IMR-90 (cell line): Measurements from ENCODE around the gene GCH1. TPM values are rescaled to one million over a fixed set of nuclear protein-coding genes. Genes with fewer than 3 reads are reported as not detected.

Experiments used
- ATAC-seq: fragments of 200-7000 bp; cut with Tn5 transposase; 2 replicates; pipeline ENCODE4 v1.9.1; 2020; ENCODE audit warnings: low read depth, mild to moderate bottlenecking, moderate library complexity
- BruUV-seq: library from RNA; stranded (reverse); fragments of 400-500 nt; replicated peaks from 2 replicates; lab custom pipeline; 2021; lab: Mats Ljungman, UMichigan
- CTCF ChIA-PET: fragments of 300-600 bp; formaldehyde crosslinking; extraction: SDS; loops from one replicate; lab custom pipeline; 2021; ENCODE audit warnings: antibody characterized with exemption; lab: Yijun Ruan, JAX
- POLR2A ChIA-PET: fragments of 300-600 bp; sonication (Branson Sonifier 250); formaldehyde crosslinking; loops from one replicate; lab custom pipeline; 2022; ENCODE audit warnings: antibody characterized with exemption; ENCODE audit not compliant: unreplicated experiment; lab: Charles Lee
- DNase-seq: peaks from one replicate; pipeline ENCODE4 v3.0.0; 2013
- H2AFZ ChIP-seq: replicated peaks from 2 replicates; pipeline ENCODE3; 2013; ENCODE audit warnings: low read length, mild to moderate bottlenecking; ENCODE audit not compliant: poor library complexity
- H2AK5ac ChIP-seq: 2 replicates; pipeline ENCODE4 v1.6.1; 2013; ENCODE audit warnings: low read depth, low read length, inconsistent platforms
- H2AK9ac ChIP-seq: replicated peaks from 2 replicates; pipeline ENCODE3; 2013; ENCODE audit warnings: mild to moderate bottlenecking, low read depth, low read length, moderate library complexity; ENCODE audit not compliant: poor library complexity
- H2BK120ac ChIP-seq: 2 replicates; pipeline ENCODE4 v1.6.1; 2013; ENCODE audit warnings: low read depth, low read length, inconsistent platforms
- H2BK15ac ChIP-seq: 3 replicates; pipeline ENCODE4 v1.6.1; 2013; ENCODE audit warnings: low read depth, low read length, inconsistent platforms
- H2BK20ac ChIP-seq: 2 replicates; pipeline ENCODE4 v1.6.1; 2013; ENCODE audit warnings: low read depth, mild to moderate bottlenecking, inconsistent platforms, low read length, moderate library complexity
- H2BK5ac ChIP-seq: 2 replicates; pipeline ENCODE4 v1.6.1; 2013; ENCODE audit warnings: mild to moderate bottlenecking, low read depth, low read length, inconsistent platforms; ENCODE audit not compliant: poor library complexity, severe bottlenecking
- H3K14ac ChIP-seq: replicated peaks from 2 replicates; pipeline ENCODE4 v1.6.1; 2013; ENCODE audit warnings: low read depth, low read length, inconsistent platforms
- H3K18ac ChIP-seq: 2 replicates; pipeline ENCODE4 v1.6.1; 2013; ENCODE audit warnings: low read depth, low read length, control low read depth
- H3K23ac ChIP-seq: 2 replicates; pipeline ENCODE4 v1.6.1; 2013; ENCODE audit warnings: low read depth, low read length, inconsistent platforms
- H3K27ac ChIP-seq: 2 replicates; pipeline ENCODE4 v1.5.1; 2013; ENCODE audit warnings: mild to moderate bottlenecking, control low read depth, low read length; ENCODE audit not compliant: insufficient read depth
- H3K27me3 ChIP-seq: 2 replicates; pipeline ENCODE4 v1.6.1; 2013; ENCODE audit warnings: low read length; ENCODE audit not compliant: control insufficient read depth, insufficient read depth
- H3K36me3 ChIP-seq: 2 replicates; pipeline ENCODE4 v1.6.1; 2013; ENCODE audit warnings: low read length, mixed read lengths; ENCODE audit not compliant: control insufficient read depth, insufficient read depth
- H3K4ac ChIP-seq: 2 replicates; pipeline ENCODE4 v1.6.1; 2013; ENCODE audit warnings: low read depth, low read length, inconsistent platforms
- H3K4me1 ChIP-seq: 2 replicates; pipeline ENCODE4 v1.6.1; 2013; ENCODE audit warnings: low read length, mixed read lengths; ENCODE audit not compliant: control insufficient read depth, insufficient read depth
- H3K4me2 ChIP-seq: 2 replicates; pipeline ENCODE4 v1.6.1; 2013; ENCODE audit warnings: low read depth, mild to moderate bottlenecking, control low read depth, low read length, moderate library complexity
- H3K4me3 ChIP-seq: 2 replicates; pipeline ENCODE4 v1.5.1; 2013; ENCODE audit warnings: low read depth, mild to moderate bottlenecking, control low read depth, low read length, moderate library complexity; ENCODE audit not compliant: insufficient read depth
- H3K56ac ChIP-seq: 2 replicates; pipeline ENCODE4 v1.6.1; 2013; ENCODE audit warnings: low read length, inconsistent platforms; ENCODE audit not compliant: insufficient read depth; ENCODE audit errors: extremely low read depth
- H3K79me1 ChIP-seq, 2 experiments: 2 replicates each; pipeline ENCODE4 v1.6.1; 2013; ENCODE audit warnings: low read length in 2 of 2, inconsistent platforms in 1 of 2, low read depth in 1 of 2
- H3K9ac ChIP-seq: 2 replicates; pipeline ENCODE4 v1.6.1; 2013; ENCODE audit warnings: low read depth, low read length, control low read depth
- H3K9me1 ChIP-seq: 2 replicates; pipeline ENCODE4 v1.6.1; 2013; ENCODE audit warnings: low read length, inconsistent platforms; ENCODE audit not compliant: insufficient read depth
- H3K9me3 ChIP-seq: 2 replicates; pipeline ENCODE4 v1.6.1; 2013; ENCODE audit warnings: low read length; ENCODE audit not compliant: control insufficient read depth, insufficient read depth
- H4K20me1 ChIP-seq: 2 replicates; pipeline ENCODE4 v1.6.1; 2013; ENCODE audit warnings: low read length, inconsistent platforms; ENCODE audit not compliant: insufficient read depth
- H4K5ac ChIP-seq: 2 replicates; pipeline ENCODE4 v1.6.1; 2013; ENCODE audit warnings: mild to moderate bottlenecking, low read depth, low read length, control low read depth
- H4K8ac ChIP-seq, 2 experiments: 2 replicates each; pipeline ENCODE4 v1.6.1; 2013; ENCODE audit warnings: low read depth in 2 of 2, low read length in 2 of 2, control low read depth in 1 of 2, inconsistent platforms in 1 of 2
- H4K91ac ChIP-seq: 2 replicates; pipeline ENCODE4 v1.6.1; 2013; ENCODE audit warnings: low read depth, low read length, inconsistent platforms; ENCODE audit not compliant: insufficient read depth
- BHLHE40 ChIP-seq: fragments of 150-350 bp; IDR thresholded peaks from 2 replicates; pipeline ENCODE4 v1.6.1; 2016; ENCODE audit warnings: mild to moderate bottlenecking, low read depth, low read length
- CEBPB ChIP-seq: IDR thresholded peaks from 2 replicates; pipeline ENCODE4 v1.6.1; 2012; ENCODE audit warnings: low read depth, low read length, improper control_type of control experiment
- FOS ChIP-seq: fragments of 150-350 bp; IDR thresholded peaks from 2 replicates; pipeline ENCODE4 v1.6.1; 2016; ENCODE audit warnings: low read depth, low read length
- MAFK ChIP-seq: IDR thresholded peaks from 2 replicates; pipeline ENCODE4 v1.6.1; 2012; ENCODE audit warnings: low read depth, low read length, improper control_type of control experiment
- MAZ ChIP-seq: IDR thresholded peaks from 2 replicates; pipeline ENCODE4 v1.6.1; 2012; ENCODE audit warnings: low read depth, mild to moderate bottlenecking, low read length, improper control_type of control experiment, moderate library complexity, borderline replicate concordance
- POLR2A ChIP-seq: IDR thresholded peaks from 2 replicates; pipeline ENCODE4 v1.6.1; 2012; ENCODE audit warnings: mild to moderate bottlenecking, low read depth, low read length
- RAD21 ChIP-seq: IDR thresholded peaks from 2 replicates; pipeline ENCODE4 v1.6.1; 2012; ENCODE audit warnings: low read length, improper control_type of control experiment
- RCOR1 ChIP-seq: IDR thresholded peaks from 2 replicates; pipeline ENCODE4 v1.6.1; 2012; ENCODE audit warnings: mild to moderate bottlenecking, low read length, improper control_type of control experiment; ENCODE audit not compliant: insufficient replicate concordance
- RFX5 ChIP-seq: IDR thresholded peaks from 2 replicates; pipeline ENCODE4 v1.8.0; 2012; ENCODE audit warnings: low read depth, mild to moderate bottlenecking, low read length, moderate library complexity
- SMC3 ChIP-seq: fragments of 150-350 bp; IDR thresholded peaks from 2 replicates; pipeline ENCODE4 v1.6.1; 2016; ENCODE audit warnings: low read depth, mild to moderate bottlenecking, antibody characterized with exemption, low read length, moderate library complexity
- WGBS, 2 experiments: methylation state at CpG; one replicate each; pipeline versions ENCODE4 v1.1.5 to v1.1.7; 2013; ENCODE audit warnings: missing lambda C conversion rate in 2 of 2; ENCODE audit not compliant: insufficient read length in 1 of 2; ENCODE audit errors: extremely low coverage in 2 of 2; 5-methylcytosine and 5-hydroxymethylcytosine counted together
- dilution Hi-C: fragments of 300-500 bp; cut with HindIII; formaldehyde crosslinking; loops from one replicate; pipeline ENCODE4 v1.14.3; 2018; ENCODE audit warnings: low sequenced_read_pairs; ENCODE audit not compliant: unreplicated experiment
- in situ Hi-C: fragments of 300-500 bp; cut with MboI; formaldehyde crosslinking; loops from 3 replicates; pipeline ENCODE4 v1.14.3; 2019; ENCODE audit warnings: low sequenced_read_pairs, inconsistent platforms, mixed read lengths
- intact Hi-C: fragments of 100-400 bp; cut with micrococcal nuclease; formaldehyde crosslinking; loops from 2 replicates; pipeline ENCODE4 v1.10.0; 2022
- polyA plus RNA-seq, 3 experiments: library from polyadenylated mRNA; depleted of rRNA; stranded (reverse); fragments of >200 nt; gene quantifications; 2 replicates each; pipeline ENCODE4 v1.2.3, GENCODE V29; 2012; ENCODE audit warnings: low replicate concordance in 1 of 3
- total RNA-seq: library from RNA; depleted of rRNA; stranded (reverse); fragments of >200 nt; gene quantifications from 2 replicates; pipeline ENCODE4 v1.2.3, GENCODE V29; 2012
- TF ChIP-seq, protein P1 (sequence below): conservative IDR thresholded peaks from 2 replicates; pipeline ENCODE4 v1.5.1; 2012; ENCODE audit warnings: mild to moderate bottlenecking, low read depth, low read length, improper control_type of control experiment
- TF ChIP-seq, protein P2 (sequence below): fragments of 150-350 bp; IDR thresholded peaks from 2 replicates; pipeline ENCODE4 v1.6.1; 2016; ENCODE audit warnings: low read depth, mild to moderate bottlenecking, low read length, moderate library complexity, borderline replicate concordance
- TF ChIP-seq, protein P3 (sequence below): fragments of 150-350 bp; IDR thresholded peaks from 2 replicates; pipeline ENCODE4 v1.6.1; 2017; ENCODE audit warnings: mild to moderate bottlenecking, antibody characterized with exemption, low read length, low read depth

Gene GCH1
- total and polyA plus RNA-seq, 2 of the 4 experiments (the other 2 are of a cell fraction), result 0.54 to 0.74 TPM

DNA sequence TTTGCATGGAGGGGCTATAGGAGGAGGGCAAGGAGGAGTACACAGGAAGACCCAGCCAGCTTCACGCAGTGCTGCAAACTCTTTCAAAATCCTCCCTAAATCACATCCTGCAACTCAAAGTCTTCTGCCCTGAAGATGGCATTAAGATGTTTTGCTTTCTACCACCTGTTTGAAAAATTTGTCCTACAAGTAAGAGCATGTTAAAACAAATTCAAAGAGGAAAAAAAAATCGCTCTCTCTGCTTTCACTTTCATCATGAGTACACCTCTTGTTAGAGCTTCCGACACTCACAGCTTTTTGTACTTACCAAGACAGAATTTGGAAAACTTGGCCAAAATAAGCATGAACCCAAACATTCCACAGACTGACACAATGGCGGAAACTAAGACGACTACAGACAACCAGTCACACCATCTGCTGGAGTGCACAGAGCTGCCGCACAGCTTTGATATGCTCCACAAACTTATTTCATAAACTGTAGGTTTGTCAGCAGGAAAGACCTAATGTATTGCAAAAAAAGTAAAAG is 21.3 kb downstream of the GCH1 start:
- no peak overlapping the region; the same call in 2 of the 3 replicates for H2BK15ac ChIP-seq
- peak overlapping the region; percentile 66 for H2AFZ ChIP-seq
- peak overlapping the region; percentile 55; the same call in 1 of the 2 replicates for H3K9ac ChIP-seq
- H3K9me1 ChIP-seq, result no peaks in the 10 kb centered on the region
- peak overlapping the region; percentile 37; the same call in 1 of the 2 replicates for H3K27ac ChIP-seq
- no peak overlapping the region for H2BK120ac ChIP-seq
- in situ Hi-C loops, result no loop called here
- no peak overlapping the region for H4K91ac ChIP-seq
- 0% methylated on average over 1 of the region's 6 CpGs; no CpG with 5 or more reads in 1 of the 2 experiments for WGBS, 2 experiments
- no peaks in the 10 kb centered on the region; the same call in 1 of the 2 replicates for H3K27me3 ChIP-seq
- H3K79me1 ChIP-seq, result no peaks in the 10 kb centered on the region
- no peak for TF ChIP-seq MAZ
- TF ChIP-seq RAD21, result no peak
- no peak for TF ChIP-seq POLR2A
- no peak for TF ChIP-seq RCOR1
- TF ChIP-seq SMC3, result no peak
- no peak for TF ChIP-seq MAFK
- TF ChIP-seq, protein P1, sequence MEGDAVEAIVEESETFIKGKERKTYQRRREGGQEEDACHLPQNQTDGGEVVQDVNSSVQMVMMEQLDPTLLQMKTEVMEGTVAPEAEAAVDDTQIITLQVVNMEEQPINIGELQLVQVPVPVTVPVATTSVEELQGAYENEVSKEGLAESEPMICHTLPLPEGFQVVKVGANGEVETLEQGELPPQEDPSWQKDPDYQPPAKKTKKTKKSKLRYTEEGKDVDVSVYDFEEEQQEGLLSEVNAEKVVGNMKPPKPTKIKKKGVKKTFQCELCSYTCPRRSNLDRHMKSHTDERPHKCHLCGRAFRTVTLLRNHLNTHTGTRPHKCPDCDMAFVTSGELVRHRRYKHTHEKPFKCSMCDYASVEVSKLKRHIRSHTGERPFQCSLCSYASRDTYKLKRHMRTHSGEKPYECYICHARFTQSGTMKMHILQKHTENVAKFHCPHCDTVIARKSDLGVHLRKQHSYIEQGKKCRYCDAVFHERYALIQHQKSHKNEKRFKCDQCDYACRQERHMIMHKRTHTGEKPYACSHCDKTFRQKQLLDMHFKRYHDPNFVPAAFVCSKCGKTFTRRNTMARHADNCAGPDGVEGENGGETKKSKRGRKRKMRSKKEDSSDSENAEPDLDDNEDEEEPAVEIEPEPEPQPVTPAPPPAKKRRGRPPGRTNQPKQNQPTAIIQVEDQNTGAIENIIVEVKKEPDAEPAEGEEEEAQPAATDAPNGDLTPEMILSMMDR, result no peak
- no peak for TF ChIP-seq CEBPB
- TF ChIP-seq, protein P2, sequence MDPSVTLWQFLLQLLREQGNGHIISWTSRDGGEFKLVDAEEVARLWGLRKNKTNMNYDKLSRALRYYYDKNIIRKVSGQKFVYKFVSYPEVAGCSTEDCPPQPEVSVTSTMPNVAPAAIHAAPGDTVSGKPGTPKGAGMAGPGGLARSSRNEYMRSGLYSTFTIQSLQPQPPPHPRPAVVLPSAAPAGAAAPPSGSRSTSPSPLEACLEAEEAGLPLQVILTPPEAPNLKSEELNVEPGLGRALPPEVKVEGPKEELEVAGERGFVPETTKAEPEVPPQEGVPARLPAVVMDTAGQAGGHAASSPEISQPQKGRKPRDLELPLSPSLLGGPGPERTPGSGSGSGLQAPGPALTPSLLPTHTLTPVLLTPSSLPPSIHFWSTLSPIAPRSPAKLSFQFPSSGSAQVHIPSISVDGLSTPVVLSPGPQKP, result no peak
- no peak for TF ChIP-seq BHLHE40
- no peak for TF ChIP-seq FOS
- TF ChIP-seq RFX5, result no peak
- TF ChIP-seq, protein P3, sequence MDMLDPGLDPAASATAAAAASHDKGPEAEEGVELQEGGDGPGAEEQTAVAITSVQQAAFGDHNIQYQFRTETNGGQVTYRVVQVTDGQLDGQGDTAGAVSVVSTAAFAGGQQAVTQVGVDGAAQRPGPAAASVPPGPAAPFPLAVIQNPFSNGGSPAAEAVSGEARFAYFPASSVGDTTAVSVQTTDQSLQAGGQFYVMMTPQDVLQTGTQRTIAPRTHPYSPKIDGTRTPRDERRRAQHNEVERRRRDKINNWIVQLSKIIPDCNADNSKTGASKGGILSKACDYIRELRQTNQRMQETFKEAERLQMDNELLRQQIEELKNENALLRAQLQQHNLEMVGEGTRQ, result no peak
- 0 out of 2 replicates have a peak overlapping the region, but pooled peaks have one; percentile 37 for H4K5ac ChIP-seq
- ChIA-PET CTCF (interaction anchor here (0.5 to 1.2 kb wide), 2 partner anchors 13 to 163 kb away, joined by 3 read pairs; no protein-coding TSS in a partner anchor), POLR2A (no interaction called here)
- no peak overlapping the region for H3K56ac ChIP-seq
- ATAC-seq (peak; percentile 86), DNase-seq (peak; percentile 46)
- intact Hi-C loops, result no loop called here
- peak overlapping the region; percentile 48 for H3K4me3 ChIP-seq
- no peaks in the 10 kb centered on the region for H4K20me1 ChIP-seq
- H3K36me3 ChIP-seq, result no peaks in the 10 kb centered on the region
- H3K14ac ChIP-seq, result no peak overlapping the region; the same call in 1 of the 2 replicates
- peak overlapping the region; percentile 85 for H3K4me2 ChIP-seq
- H3K23ac ChIP-seq, result 0 out of 2 replicates have a peak overlapping the region, but pooled peaks have one; percentile 26
- dilution Hi-C loops, result no loop called here
- H3K4me1 ChIP-seq, result no peaks in the 10 kb centered on the region
- no TSS peak for BruUV-seq
- peak overlapping the region; percentile 5; the same call in 1 of the 2 replicates for H3K18ac ChIP-seq
- no peak overlapping the region for H2BK5ac ChIP-seq
- peak overlapping the region in 1 of 2 experiments; percentile 1; a peak in 1 of 4 replicates for H4K8ac ChIP-seq
- H3K4ac ChIP-seq, result no peak overlapping the region
- H2AK9ac ChIP-seq, result no peak overlapping the region
- H2AK5ac ChIP-seq, result no peak overlapping the region
- H3K9me3 ChIP-seq, result no peaks in the 10 kb centered on the region
- H2BK20ac ChIP-seq, result no peak overlapping the region
